Activated CD4-positive, alpha-beta T cell treated with anti-CD3 and anti-CD28 coated beads, Interleukin-2, amount 50 U/mL, for 16 hours (primary cell): ENCODE results near the gene CSPG4.

Source experiments
- DNase-seq: peaks from one replicate; pipeline ENCODE4 v3.0.0-alpha.2; 2020

The CSPG4 gene

GRCh38 chr15:75669191-75669878 lies 43.3 kb downstream of the CSPG4 start:
- no peak for DNase-seq

DNA sequence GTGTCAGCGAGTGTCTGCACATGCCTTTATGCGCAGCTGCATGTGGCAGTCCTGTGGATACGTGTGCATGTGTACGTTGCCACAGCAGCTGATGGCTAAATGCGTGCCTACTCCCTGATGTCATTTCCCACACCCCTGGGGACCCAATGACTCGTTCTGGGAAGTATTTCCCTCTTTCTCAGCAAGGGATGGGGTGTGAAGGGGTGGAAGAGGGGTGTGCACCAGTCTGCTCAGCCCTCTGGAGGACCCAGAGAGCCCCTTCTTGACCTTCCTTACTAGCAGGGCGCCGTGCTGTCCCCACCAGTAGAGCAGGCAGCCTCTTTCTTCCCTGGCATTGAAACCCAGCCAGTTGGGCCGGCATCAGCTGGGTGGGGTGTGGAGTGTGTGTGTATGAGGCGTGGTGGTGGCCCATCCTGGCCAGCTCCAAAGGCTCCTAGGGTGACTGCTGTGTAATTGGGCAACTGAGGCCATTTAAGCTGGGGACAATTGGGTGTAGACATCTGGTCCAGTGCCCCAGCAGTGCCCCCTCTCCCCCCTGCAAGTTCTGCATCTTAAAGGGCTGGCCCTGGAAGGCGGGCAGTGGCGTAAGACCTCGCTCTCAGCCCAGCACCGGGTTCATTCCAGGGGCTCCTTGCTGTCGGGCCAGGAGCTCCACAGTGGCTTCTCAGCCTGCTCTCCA lies 45.7 kb downstream of the CSPG4 start:
- DNase-seq = no peak

DNA sequence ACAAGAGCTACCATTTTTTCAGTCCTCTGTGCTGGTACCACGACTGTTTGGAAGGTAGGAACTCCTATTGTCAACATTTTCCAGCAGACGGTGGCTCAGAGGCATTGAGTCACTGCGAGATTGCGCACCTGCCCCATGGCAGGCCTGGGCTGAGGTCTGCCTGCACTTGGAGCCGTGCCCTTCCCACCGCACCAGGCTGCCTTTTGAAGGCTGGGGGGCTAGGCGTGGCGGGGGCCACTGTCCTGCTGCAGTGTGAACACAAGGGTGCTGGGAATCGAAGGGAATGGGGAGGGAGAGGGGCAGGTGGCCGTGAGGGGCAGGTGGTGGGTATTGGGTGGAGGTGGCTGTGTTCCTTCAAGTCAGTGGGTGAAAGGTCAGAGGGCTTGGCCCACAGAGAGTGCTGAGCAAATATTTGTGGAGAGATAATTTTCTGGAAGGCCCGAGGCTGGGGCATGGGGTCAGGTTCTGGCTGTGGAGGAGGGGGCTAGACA lies 48.7 kb downstream of the CSPG4 start:
- no peak for DNase-seq

- DNase-seq = no peak
These were observed 49.7 kb downstream of the CSPG4 start for GRCh38 chr15:75662823-75663519.

DNA sequence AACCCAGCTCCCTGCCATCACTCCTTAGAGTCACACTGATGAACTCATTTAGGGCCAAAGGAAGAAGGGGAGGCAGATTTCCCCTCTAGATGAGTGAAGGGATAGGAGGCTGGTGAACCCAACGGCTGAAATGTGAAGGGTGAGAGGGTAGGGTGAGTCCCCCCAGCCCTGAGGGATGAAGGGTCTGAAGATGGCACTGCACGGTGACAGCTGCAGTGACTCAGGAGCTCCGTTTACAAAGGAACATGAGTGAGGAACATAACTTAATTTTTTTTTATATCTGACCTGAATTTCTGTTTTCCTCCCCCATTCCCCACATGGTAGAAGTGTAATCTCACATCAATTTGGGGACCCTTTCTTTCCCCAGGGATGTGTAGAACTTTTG lies 50.9 kb downstream of the CSPG4 start:
- no peak for DNase-seq

GRCh38 chr15:75661100-75661755 lies 51.4 kb downstream of the CSPG4 start:
- DNase-seq = no peak

GRCh38 chr15:75659928-75660645 lies 52.6 kb downstream of the CSPG4 start:
- no peak for DNase-seq

GRCh38 chr15:75659141-75659771 lies 53.4 kb downstream of the CSPG4 start:
- DNase-seq = no peak

GRCh38 chr15:75656813-75657212 lies 55.8 kb downstream of the CSPG4 start:
- DNase-seq = no peak

DNA sequence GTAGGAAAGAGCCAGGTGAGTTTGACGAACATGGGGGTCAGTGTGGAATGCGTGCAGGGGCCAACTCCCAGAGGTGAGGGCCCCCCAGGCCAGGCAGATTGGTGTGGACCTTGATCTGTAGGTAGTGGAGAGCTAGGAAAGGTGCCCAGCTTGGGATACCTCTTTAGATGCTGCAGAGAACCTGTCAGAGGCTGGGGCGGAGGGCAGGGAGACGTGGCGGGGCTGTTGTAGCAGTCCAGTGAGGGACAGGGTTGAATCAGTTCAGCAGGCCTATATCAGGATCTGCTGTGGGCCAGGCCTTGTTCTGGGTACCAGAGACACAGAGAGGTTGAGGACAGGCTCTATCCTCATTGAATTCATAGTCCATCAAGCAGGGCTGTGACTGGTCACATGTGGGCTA lies 56.3 kb downstream of the CSPG4 start:
- DNase-seq = no peak

DNA sequence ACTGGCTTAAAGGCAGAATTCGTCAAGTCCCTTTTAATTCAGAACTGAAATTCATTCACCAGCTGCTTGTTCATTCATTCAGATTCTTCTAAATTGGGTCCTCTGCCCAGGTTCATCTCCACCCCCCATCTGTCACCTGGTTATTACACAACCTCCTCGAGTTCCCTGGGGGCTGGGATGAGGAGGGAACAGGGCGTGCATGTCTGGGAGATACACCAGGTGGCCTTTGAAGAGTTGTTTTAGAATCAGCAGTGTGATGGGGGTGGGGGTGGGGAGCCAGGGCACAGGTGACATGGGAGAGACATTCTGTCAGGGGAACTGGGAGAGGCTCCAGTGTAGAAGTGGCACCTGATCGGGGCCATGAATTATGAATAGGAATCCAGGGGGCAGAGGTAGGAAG lies 56.7 kb downstream of the CSPG4 start:
- DNase-seq = no peak

- DNase-seq = no peak
These were observed 58.3 kb downstream of the CSPG4 start for GRCh38 chr15:75654201-75654907.

- no peak for DNase-seq
These were observed 59.2 kb downstream of the CSPG4 start for GRCh38 chr15:75653347-75653913.

DNA sequence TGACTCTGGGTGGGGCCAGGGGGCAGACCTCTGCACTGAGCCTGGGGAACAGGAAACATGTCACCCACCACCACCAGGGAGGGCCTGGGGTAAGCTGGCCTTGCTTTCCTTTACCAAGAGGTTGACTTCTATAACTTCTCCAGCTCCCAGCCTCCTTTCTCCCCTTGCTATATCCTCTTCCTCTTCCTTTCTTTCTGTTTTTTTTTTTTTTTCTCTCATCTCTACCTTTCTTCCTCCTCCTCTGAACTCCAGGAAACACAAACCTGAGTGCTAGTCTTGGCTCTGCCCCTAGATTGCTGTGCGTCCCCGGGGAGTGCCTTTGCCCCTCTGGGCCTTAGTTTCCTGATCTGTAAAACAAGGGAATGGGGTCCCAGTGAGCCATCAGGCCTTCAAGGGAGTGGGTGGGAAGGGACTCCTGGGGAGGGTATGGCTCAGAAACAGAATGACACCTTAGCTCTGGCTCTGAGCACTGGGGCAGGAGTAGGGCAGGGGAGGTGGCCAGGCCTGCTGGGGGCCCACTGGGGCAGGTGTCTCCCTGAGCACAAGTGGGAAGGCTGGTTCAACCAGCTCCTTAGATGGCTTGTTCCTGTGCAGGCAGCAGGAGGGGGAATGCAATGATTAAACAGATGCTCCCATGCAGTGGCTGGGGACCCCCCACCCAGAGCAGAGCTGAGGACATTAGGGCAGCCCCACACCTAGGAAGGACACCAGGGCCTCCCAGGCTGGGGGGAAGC lies 60.7 kb downstream of the CSPG4 start:
- no peak for DNase-seq

DNA sequence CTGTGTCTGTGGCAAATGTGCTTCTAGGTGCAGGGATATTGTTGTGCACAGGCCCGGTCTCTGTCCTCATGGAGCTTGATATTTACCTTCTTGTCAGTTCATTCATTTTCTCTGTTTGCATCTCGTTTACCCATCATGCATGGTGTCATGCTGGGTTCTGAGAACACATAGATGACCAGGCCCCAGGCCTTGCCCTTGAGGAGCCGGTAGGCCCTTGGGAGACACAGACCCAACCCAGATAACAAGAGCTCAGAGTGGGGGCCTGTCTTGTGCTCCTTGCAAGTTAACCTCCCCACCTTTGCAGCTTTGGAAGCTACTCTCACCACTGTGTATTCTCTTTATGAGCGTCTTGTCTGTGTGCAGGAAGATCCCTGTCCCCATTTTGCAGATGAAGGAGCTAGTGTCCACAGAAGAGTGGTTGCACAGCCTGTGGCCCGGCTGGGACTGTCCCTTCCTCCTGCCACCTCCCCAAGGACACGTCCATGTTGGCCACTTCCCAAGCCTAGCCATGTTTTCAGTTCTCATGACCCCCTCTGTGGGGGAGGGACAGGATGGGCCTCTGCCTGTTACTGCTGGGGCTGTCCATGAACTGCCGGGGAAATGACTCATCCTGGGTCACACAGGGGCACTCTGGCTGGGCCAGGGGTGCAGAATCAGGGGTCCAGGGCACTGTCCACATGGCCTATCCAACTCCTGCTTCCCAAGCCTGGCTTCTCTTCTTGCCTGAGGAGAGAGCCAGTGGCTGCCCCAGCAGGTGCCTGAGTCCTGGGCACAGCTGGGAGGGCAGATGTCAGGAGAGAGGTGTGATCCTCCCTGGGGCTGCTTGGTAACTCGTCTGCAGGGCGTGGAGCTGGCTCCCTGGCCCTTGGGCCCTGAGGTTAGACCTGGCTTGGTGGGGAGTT lies 61.5 kb downstream of the CSPG4 start:
- no peak for DNase-seq

DNA sequence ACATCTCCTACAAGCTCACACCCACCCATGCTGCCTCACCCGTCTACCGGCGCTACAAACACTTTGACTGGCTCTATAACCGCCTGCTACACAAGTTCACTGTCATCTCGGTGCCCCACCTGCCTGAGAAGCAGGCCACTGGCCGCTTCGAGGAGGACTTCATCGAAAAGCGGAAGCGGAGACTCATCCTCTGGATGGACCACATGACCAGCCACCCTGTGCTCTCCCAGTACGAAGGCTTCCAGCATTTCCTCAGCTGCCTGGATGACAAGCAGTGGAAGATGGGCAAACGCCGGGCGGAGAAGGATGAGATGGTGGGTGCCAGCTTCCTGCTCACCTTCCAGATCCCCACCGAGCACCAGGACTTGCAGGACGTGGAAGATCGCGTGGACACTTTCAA lies 62.8 kb downstream of the CSPG4 start:
- DNase-seq = no peak

GRCh38 chr15:75649045-75649761 lies 63.4 kb downstream of the CSPG4 start:
- DNase-seq = no peak

- no peak for DNase-seq
These were observed 64.3 kb downstream of the CSPG4 start for GRCh38 chr15:75648156-75649000.
